Cardiac muscle cell (in vitro differentiated cells and primary cell): ENCODE data around the gene UTP3. TPM values are rescaled to one million over a fixed set of nuclear protein-coding genes. Genes with fewer than 3 reads are reported as not detected.
A peak's percentile ranks its signal among the peaks of the same experiment; 100 is the strongest.
"Not testable (repeated sequence)": the region's sequence is repeated elsewhere in the genome, so short reads cannot be mapped to it uniquely, and the experiment has no call there.

ENCODE experiments used
- DNase-seq, 2 donors: peaks; one replicate each; pipeline versions ENCODE4 v3.0.0 to v3.0.0-alpha.2; 2010 to 2017; ENCODE audit warnings: low read depth in 1 of 2, low spot score in 1 of 2
- H3K27ac ChIP-seq: fragments of 200-600 bp; sonication (generic); 2 replicates; pipeline ENCODE4 v1.5.1; 2016
- H3K27me3 ChIP-seq: fragments of 200-600 bp; sonication (generic); 2 replicates; pipeline ENCODE4 v1.6.0; 2016; ENCODE audit warnings: control low read depth
- H3K36me3 ChIP-seq: fragments of 200-600 bp; sonication (generic); 2 replicates; pipeline ENCODE4 v1.5.1; 2016; ENCODE audit warnings: control low read depth
- H3K4me1 ChIP-seq: fragments of 200-600 bp; sonication (generic); 2 replicates; pipeline ENCODE4 v1.8.1; 2017; ENCODE audit warnings: low read depth, mild to moderate bottlenecking, mixed run types
- H3K4me3 ChIP-seq: fragments of 200-600 bp; sonication (generic); 2 replicates; pipeline ENCODE4 v1.5.1; 2016; ENCODE audit warnings: mild to moderate bottlenecking
- H3K9me3 ChIP-seq: fragments of 200-600 bp; sonication (generic); 2 replicates; pipeline ENCODE4 v1.5.1; 2017; ENCODE audit warnings: low read depth, mild to moderate bottlenecking, control low read depth
- CTCF ChIP-seq: IDR thresholded peaks from 2 replicates; pipeline ENCODE4 v1.5.1; 2012; ENCODE audit warnings: low read depth, mild to moderate bottlenecking, low read length
- polyA plus RNA-seq: library from polyadenylated mRNA; unstranded; fragments of >200 nt; fragmentation: Nextera tagmentation; extraction: Ambion mirVana; gene quantifications from 2 replicates; pipeline ENCODE4 v1.2.1, GENCODE V29; 2016
- total RNA-seq: library from RNA; depleted of rRNA; stranded (reverse); fragments of >200 nt; gene quantifications from 2 replicates; pipeline ENCODE4 v1.2.3, GENCODE V29; 2016

UTP3 gene
- total and polyA plus RNA-seq, 2 experiments from 2014 or later, result 15.5 to 18.4 TPM

- H3K27ac ChIP-seq, result no peak overlapping the region
- no peaks in the 10 kb centered on the region for H3K4me1 ChIP-seq
- H3K9me3 ChIP-seq, result no peaks in the 10 kb centered on the region
- H3K27me3 ChIP-seq, result no peaks in the 10 kb centered on the region
- no peaks in the 10 kb centered on the region for H3K36me3 ChIP-seq
- no peak for DNase-seq
- TF ChIP-seq CTCF, result no peak
- H3K4me3 ChIP-seq, result no peak overlapping the region
These were observed 29.9 kb upstream of the UTP3 start for GRCh38 chr4:70658418-70658817.

GRCh38 chr4:70660106-70660505 lies 28.2 kb upstream of the UTP3 start:
- Histone ChIP-seq H3K4me1 (no peaks in the 10 kb centered on the region), H3K9me3 (no peaks in the 10 kb centered on the region), H3K27me3 (no peaks in the 10 kb centered on the region), H3K27ac (no peak overlapping the region), H3K36me3 (no peaks in the 10 kb centered on the region), H3K4me3 (no peak overlapping the region)
- TF ChIP-seq CTCF, result no peak
- DNase-seq, result no peak

GRCh38 chr4:70661309-70661922 lies 26.9 kb upstream of the UTP3 start:
- not testable (repeated sequence) for H3K9me3 ChIP-seq, H3K4me3 ChIP-seq, H3K27ac ChIP-seq

GRCh38 chr4:70666369-70666768 lies 22.0 kb upstream of the UTP3 start, which contains the start of gene JCHAIN:
Gene JCHAIN, minus strand, starts transcription at chr4:70666508. Its CDS starts 18 bp downstream, at chr4:70666490.
- H3K27ac ChIP-seq, result no peak within 1 kb of the TSS
- no peaks in the 10 kb centered on the region for H3K4me1 ChIP-seq
- DNase-seq, result no peak
- no peaks in the 10 kb centered on the region for H3K9me3 ChIP-seq
- TF ChIP-seq CTCF, result no peak
- H3K4me3 ChIP-seq, result no peak within 1 kb of the TSS
- peaks cover 10% of the 10 kb centered on the region for H3K27me3 ChIP-seq
- no peaks in the 10 kb centered on the region for H3K36me3 ChIP-seq

More at GRCh38 chr4:70661309-70661922, 26.9 kb upstream of the UTP3 start:
- not testable (repeated sequence) for H3K27me3 ChIP-seq, H3K4me1 ChIP-seq, DNase-seq, H3K36me3 ChIP-seq

- H3K27me3 ChIP-seq, result peaks cover 10% of the 10 kb centered on the region
These were observed 20.4 kb upstream of the UTP3 start for GRCh38 chr4:70667740-70668535.

More at GRCh38 chr4:70667740-70668535, 20.4 kb upstream of the UTP3 start:
- H3K4me3 ChIP-seq, result no peak overlapping the region
- H3K9me3 ChIP-seq, result no peaks in the 10 kb centered on the region
- TF ChIP-seq CTCF, result no peak
- H3K27ac ChIP-seq, result no peak overlapping the region
- peak in 1 of 2 donors; percentile 81 for DNase-seq
- no peaks in the 10 kb centered on the region for H3K36me3 ChIP-seq
- no peaks in the 10 kb centered on the region for H3K4me1 ChIP-seq
